ENCODE data around the gene EBF3.

Gene EBF3

DNA sequence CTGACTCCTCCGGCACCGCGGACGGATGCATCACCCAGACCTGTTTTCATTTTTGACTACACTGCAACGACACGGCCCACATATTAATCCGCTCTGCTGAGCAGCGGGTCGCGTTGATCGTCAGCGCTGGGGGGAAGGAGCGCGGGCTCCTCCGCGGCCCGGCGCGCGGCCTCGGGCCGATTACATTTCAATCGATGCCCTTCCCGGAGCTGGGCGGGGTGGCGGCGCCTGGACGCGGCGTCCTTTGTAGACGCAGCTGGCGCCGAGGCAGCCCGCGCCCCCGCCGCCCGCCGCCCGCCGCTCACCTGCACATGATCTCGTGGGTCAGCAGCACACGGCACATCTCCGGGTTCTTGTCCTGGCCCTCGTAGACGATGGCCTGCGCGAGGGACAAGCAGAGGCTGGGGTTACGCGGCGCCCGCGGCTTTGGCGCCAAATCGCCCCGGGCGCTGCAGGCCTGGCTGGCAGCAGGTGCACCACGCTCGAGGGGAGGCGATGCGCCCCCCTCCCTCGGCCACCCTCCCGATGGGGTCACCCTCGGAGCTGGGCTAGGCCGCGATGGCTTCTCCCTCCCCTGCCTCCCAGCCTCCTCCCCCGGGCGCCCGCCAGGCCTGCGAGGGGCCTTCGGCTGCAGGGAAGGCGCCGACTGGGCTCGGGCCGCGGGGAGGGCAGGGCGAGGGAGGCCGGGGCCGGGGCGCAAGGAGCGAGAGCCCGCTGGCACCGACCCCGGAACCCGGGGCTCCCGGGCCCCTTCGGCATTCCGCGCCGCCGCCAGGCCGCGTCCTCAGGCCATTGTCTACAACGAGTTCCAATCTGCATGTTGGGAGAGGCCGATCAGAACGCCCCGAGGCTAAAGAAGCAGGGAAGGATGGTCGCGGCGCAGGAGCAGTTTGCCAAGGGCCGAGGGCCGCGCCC, 5.2 kb downstream of the EBF3 start:
- no peak for DNase-seq

- DNase-seq = no peak
Measured at GRCh38 chr10:129958148-129958628, 5.9 kb downstream of the EBF3 start.

DNA sequence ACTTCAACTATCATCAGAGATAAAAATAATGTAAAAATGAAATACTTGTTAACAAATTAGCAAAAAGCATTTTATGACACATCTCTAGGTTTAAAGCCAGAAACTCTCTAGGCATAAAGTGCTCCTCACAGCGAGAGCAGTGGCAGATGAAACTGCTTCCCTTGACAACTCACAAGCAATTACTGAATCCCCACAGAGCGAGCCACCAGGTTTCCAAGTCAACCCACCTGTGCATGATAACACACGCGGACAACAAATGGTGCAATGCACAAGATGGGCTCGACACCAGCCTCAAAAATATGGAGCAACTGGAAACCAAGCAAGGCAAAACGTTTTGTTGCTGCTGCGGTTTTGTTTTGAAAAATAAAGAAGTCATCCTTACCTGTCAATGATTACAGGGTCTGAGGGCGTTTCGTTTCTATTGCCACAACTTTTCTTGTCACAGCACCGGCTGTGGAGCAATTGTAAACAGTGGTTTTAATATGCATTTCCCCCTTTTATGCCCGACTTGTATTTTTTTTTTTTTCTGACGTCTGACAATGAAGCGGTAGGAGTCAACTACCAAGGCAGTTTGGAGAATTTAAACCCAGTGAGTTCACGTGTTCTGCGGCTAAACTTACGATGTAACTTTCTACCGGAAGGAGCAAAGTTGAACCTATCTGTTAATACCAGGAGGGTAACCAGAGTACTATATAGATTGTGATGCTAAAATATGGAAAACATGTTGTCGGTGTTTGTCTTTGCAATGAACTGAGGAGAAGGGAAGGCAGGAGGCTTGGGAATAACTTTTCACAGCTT, 7.0 kb downstream of the EBF3 start:
- DNase-seq = no peak

DNA sequence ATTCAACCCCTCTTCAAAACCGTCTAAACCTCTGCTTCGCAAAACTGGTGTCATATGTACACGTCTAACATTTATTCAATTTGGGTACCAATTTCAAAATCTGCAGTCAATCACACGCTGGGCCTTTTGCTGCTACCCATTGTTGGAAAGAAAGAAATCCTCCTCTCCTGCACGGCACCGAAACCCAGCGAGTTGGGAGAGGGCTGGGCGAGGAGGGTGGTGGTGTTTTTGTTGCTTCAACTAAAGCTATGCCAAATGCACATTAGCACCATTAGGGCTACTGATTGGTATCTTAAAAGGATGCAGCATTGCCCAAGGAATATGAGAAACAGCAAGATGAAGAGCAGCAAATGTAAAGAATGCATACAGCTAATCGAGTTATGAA, 7.8 kb downstream of the EBF3 start:
- DNase-seq = no peak

- DNase-seq = no peak
Measured at GRCh38 chr10:129955601-129956285, 8.3 kb downstream of the EBF3 start.

- no peak for DNase-seq
Measured at GRCh38 chr10:129954492-129955315, 9.4 kb downstream of the EBF3 start.

GRCh38 chr10:129953119-129954051, 10.7 kb downstream of the EBF3 start:
- no peak for DNase-seq

- no peak for DNase-seq
Measured at GRCh38 chr10:129952378-129953118, 11.5 kb downstream of the EBF3 start.

- no peak for DNase-seq
Measured at GRCh38 chr10:129951970-129952265, 12.2 kb downstream of the EBF3 start.

DNA sequence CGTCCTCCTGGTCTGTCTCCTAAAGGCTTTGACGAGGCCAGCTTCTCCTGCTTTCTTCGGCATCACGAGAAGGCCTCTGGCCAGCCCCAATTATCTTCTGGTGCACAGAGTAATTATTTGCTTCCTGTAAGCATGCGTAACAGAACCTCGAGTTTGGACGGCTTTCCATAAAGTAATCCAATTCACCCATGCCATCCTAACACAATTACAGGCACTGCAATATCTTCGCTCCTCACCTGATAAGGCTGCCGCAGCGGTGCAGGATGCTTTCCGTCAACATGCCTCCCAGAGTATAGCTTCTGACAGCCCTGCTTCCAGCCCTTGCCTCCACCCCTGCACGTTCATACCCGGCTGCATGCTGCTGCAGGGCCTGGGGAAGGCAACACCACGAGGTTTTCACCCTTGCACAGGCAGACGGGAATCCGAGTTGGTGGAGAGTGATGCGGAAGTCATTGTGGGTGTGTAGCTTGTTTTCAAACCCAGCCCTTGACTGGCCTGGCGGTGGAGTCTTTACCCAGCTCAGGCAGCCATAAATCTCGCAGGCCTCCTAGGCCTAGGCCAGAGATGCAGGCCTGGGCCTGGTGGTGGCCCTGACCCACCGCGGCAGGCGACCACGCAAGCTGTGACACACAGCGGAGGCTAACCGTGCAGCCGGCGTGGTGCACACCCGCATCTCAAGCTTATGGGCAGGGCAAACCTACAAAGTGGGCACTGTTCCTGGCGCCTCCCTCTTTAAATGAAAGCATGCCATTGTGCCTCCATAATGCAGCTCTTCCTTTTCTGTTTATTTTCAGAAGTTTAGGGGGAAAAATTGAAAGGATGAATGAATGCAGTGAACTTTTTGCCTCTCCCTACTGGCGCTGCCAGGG, 12.7 kb downstream of the EBF3 start:
- DNase-seq = peak; percentile 47

DNA sequence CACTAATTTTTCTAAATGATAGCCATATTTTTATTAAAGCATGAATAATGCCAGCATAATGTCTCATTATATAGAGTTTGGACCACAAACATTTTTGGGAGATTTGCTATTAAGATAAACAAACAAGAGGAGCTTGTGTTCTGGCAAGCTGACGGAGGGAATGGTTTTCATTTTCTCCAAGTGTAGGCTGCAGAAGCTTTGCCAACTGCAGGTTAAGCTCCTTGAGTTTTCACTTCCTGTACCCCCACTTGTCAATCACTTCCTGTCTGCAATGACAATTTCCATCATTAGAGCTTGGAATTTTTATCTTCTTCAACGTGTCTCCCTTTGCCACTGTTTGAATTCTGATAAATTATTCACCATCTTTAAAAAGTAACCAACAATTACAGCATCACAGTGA, 13.4 kb downstream of the EBF3 start:
- DNase-seq = no peak

- DNase-seq = peak; percentile 39
Measured at GRCh38 chr10:129949891-129950291, 14.2 kb downstream of the EBF3 start.

DNA sequence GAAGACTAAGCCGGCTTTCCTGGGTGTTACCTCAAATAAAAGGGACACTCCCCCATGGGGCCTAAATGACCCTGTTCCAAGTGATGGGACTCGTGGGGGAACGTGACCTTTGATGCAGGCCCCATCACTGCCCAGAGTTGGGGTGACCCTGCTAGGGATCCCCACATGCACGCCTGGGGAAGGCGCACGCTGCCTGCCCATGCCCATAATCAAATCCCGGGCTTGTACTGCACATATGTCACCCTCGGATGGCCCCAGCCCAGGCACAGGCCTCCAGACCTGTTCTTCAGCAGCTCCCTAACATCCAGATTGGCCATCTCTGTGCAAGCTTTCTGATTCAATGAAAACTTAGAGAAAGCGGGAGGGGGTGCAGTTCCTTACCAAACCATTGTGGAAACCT, 14.7 kb downstream of the EBF3 start:
- DNase-seq = peak; percentile 60

DNA sequence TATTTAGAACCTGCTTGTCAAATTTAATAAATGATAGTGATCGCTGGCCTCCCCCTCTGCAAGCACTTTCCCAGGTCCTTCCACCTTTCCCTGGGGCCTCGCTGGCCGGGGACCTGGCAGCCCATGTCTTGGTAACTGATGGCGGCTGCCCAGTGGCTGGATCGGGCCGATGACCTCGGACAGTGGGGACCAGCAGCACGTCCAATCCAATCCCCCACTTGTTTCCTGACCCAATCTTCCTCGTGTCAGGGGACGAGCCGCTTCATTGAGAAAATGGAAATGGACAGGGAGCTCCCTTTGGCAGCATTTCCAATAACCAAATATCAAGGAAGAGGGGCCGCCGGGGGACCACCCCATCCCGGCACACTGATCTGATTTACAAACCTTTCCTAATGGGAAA, 17.2 kb downstream of the EBF3 start:
- peak; percentile 16 for DNase-seq

DNA sequence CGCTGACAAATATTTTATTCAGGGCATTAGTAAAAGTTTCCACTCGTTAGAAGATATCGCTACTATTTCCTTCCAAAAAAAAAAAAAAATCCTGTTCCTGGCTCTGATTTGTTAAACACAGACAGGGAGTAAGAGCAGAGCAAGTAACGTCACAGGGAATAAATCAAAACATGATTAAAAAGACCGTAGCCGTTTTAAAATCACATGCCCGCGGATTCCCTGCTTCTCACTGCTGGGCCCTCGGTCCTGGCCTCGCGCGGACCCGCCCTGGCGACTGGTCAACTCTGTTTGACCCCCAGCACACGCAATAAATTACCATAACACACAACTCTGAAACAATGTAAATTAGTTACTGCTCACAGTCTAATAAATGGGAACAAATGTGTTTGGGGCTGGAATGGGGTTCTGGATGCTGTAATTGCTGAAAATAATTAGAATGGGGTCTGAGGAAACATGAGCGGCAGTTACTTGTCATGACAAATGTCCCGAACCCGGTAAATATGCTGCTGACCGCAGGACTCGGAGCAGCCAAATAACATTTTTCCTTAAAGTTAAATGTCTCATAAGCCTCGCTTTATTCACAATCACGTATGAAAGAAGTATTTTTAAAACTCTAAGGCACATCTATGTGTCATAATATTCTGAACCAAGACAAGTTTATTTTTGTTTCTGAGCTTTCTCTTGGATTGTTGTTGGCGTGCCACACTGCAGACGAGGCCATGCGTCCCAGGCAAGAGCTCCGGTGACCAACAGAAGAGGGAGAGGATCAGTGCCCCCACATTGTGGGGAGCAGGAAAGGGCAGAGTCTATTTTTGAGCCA, 17.9 kb downstream of the EBF3 start:
- no peak for DNase-seq

- no peak for DNase-seq
Measured at GRCh38 chr10:129945526-129945925, 18.5 kb downstream of the EBF3 start.

DNA sequence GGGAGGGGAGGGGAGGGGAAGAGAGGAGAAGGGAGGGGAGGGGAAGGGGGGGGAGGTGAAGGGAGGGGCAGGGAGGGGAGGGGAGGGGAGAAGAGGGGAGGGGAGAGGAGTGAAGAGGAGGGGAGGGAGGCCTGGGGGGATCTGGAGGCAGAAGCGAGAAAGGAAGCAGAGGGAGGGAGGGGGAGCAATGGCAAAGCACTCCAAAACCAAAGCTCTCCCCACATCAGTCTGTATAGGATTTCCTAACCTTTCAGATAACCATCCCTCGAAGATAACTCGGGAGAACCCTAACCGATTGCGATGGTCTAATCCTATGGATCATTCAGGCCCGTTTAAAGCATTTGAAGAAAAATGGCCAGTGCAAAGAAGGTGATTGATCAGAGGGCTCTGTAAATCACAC, 19.0 kb downstream of the EBF3 start:
- no peak for DNase-seq

GRCh38 chr10:129944456-129944855, 19.6 kb downstream of the EBF3 start:
- no peak for DNase-seq

All from activated effector memory CD4-positive, alpha-beta T cell treated with anti-CD3 and anti-CD28 coated beads, Interleukin-2, amount 50 U/mL, for 16 hours (primary cell).